Neural cell (in vitro differentiated cells): ENCODE measurements around the gene MICAL2. TPM values are rescaled to one million over a fixed set of nuclear protein-coding genes. Genes with fewer than 3 reads are reported as not detected.

Experiments
- H2AFZ ChIP-seq: fragments of 200-600, 300-800 bp; sonication (generic), shearing (Covaris generic); 2 replicates; pipeline ENCODE4 v1.6.0; 2014; ENCODE audit warnings: low read depth, mild to moderate bottlenecking, antibody characterized with exemption, low read length, moderate library complexity
- H3F3A ChIP-seq: fragments of 200-600 bp; shearing (Covaris generic); 2 replicates; pipeline ENCODE4 v1.6.1; 2016; ENCODE audit warnings: mild to moderate bottlenecking, moderate library complexity, mixed read lengths, antibody characterized with exemption, low read length; ENCODE audit not compliant: insufficient read depth, poor library complexity, severe bottlenecking
- H3K27ac ChIP-seq: fragments of 200-600, 300-800 bp; sonication (generic), shearing (Covaris generic); 2 replicates; pipeline ENCODE4 v1.5.1; 2014; ENCODE audit warnings: mild to moderate bottlenecking, low read length, moderate library complexity
- H3K27me3 ChIP-seq: fragments of 300-800, 200-600 bp; sonication (generic), shearing (Covaris generic); 2 replicates; pipeline ENCODE4 v1.6.0; 2014; ENCODE audit warnings: mild to moderate bottlenecking, low read depth, low read length, moderate library complexity; ENCODE audit not compliant: insufficient read depth
- H3K36me3 ChIP-seq: fragments of 300-800, 200-600 bp; sonication (generic), shearing (Covaris generic); 2 replicates; pipeline ENCODE4 v1.5.1; 2014; ENCODE audit warnings: mild to moderate bottlenecking, antibody characterized with exemption, low read length, moderate library complexity; ENCODE audit not compliant: insufficient read depth
- H3K4me2 ChIP-seq: fragments of 300-800, 200-600 bp; sonication (generic), shearing (Covaris generic); 2 replicates; pipeline ENCODE4 v1.6.0; 2014; ENCODE audit warnings: mild to moderate bottlenecking, low read length
- H3K4me3 ChIP-seq: fragments of 300-800, 200-600 bp; sonication (generic), shearing (Covaris generic); 2 replicates; pipeline ENCODE4 v1.5.1; 2014; ENCODE audit warnings: mild to moderate bottlenecking, low read length, moderate library complexity
- H3K79me2 ChIP-seq: fragments of 200-600 bp; shearing (Covaris generic); replicated peaks from 2 replicates; pipeline ENCODE4 v1.6.0; 2014; ENCODE audit warnings: mild to moderate bottlenecking, low read length, moderate library complexity; ENCODE audit not compliant: insufficient read depth
- H3K9ac ChIP-seq: fragments of 300-800, 200-600 bp; sonication (generic), shearing (Covaris generic); 2 replicates; pipeline ENCODE4 v1.6.1; 2016; ENCODE audit warnings: mild to moderate bottlenecking, low read length, mixed read lengths
- H3K9me2 ChIP-seq: fragments of 200-600 bp; shearing (Covaris generic); 2 replicates; pipeline ENCODE4 v1.6.1; 2016; ENCODE audit warnings: mild to moderate bottlenecking, low read length, mixed read lengths; ENCODE audit not compliant: insufficient read depth
- H3K9me3 ChIP-seq: fragments of 200-600, 300-800 bp; sonication (generic), shearing (Covaris generic); 2 replicates; pipeline ENCODE4 v1.6.1; 2016; ENCODE audit warnings: mild to moderate bottlenecking, mixed run types, low read length, moderate library complexity, mixed read lengths
- H4K20me1 ChIP-seq: fragments of 200-600 bp; shearing (Covaris generic); 2 replicates; pipeline ENCODE4 v1.6.1; 2016; ENCODE audit warnings: mild to moderate bottlenecking, mixed run types; ENCODE audit not compliant: insufficient read depth
- EP300 ChIP-seq: fragments of 450-650 bp; conservative IDR thresholded peaks from 2 replicates; pipeline ENCODE4 v1.6.1; 2014; ENCODE audit warnings: antibody characterized with exemption, mild to moderate bottlenecking, moderate library complexity; ENCODE audit not compliant: poor library complexity, severe bottlenecking
- EZH2 ChIP-seq: fragments of 200-600, 300-800 bp; shearing (Covaris generic), sonication (generic); IDR thresholded peaks from 2 replicates; pipeline ENCODE4 v1.6.1; 2014; ENCODE audit warnings: antibody characterized with exemption, low read length, borderline replicate concordance, mild to moderate bottlenecking; ENCODE audit not compliant: insufficient read depth, poor library complexity, severe bottlenecking
- MXI1 ChIP-seq: fragments of 450-650 bp; conservative IDR thresholded peaks from 2 replicates; pipeline ENCODE4 v1.6.1; 2014; ENCODE audit warnings: antibody characterized with exemption, mild to moderate bottlenecking; ENCODE audit not compliant: poor library complexity, severe bottlenecking
- POLR2AphosphoS5 ChIP-seq: IDR thresholded peaks from 2 replicates; pipeline ENCODE4 v1.6.1; 2012
- RAD21 ChIP-seq: fragments of 450-650 bp; conservative IDR thresholded peaks from 2 replicates; pipeline ENCODE4 v1.6.1; 2014; ENCODE audit warnings: antibody characterized with exemption, mild to moderate bottlenecking, moderate library complexity
- SMC3 ChIP-seq: fragments of 450-650 bp; conservative IDR thresholded peaks from 2 replicates; pipeline ENCODE4 v1.6.1; 2014; ENCODE audit warnings: antibody characterized with exemption, mild to moderate bottlenecking, moderate library complexity; ENCODE audit not compliant: poor library complexity
- TAF1 ChIP-seq: IDR thresholded peaks from 2 replicates; pipeline ENCODE4 v1.6.1; 2012; ENCODE audit warnings: low read depth
- polyA plus RNA-seq: library from polyadenylated mRNA; depleted of rRNA; stranded (reverse); fragments of >200 nt; gene quantifications from 2 replicates; pipeline ENCODE4 v1.2.3, GENCODE V29; 2014
- TF ChIP-seq, protein P1 (sequence below): fragments of 450-650 bp; IDR thresholded peaks from 2 replicates; pipeline ENCODE4 v1.5.1; 2014; ENCODE audit warnings: antibody characterized with exemption, mild to moderate bottlenecking, moderate library complexity; ENCODE audit not compliant: poor library complexity, severe bottlenecking
- TF ChIP-seq, protein P2 (sequence below): IDR thresholded peaks from 2 replicates; pipeline ENCODE4 v1.6.1; 2012; ENCODE audit warnings: borderline replicate concordance

Gene MICAL2
- polyA plus RNA-seq, 1 donor from 2014 or later, result 2.2 TPM

DNA sequence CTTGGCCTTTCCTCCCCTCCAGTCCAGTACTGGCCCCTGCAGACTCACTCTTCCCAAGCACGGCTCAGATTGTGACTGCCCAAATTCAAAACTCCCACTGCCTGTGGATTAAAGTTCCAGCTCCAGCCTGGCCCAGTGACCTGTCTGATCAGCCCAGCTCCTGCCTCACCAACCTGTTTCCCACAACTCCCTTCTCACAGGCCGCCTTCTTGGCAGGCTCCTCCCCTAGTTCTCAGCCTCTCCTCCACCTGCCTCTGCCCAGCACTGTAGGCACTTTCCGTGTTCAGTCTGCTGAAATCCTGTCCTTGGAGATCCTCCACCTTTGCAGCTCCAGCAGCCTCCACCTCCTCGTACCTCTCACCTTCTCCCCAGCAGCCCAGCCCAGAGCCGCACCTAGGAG lies 68.6 kb downstream of the MICAL2 start:
- no peak overlapping the region for H3K4me2 ChIP-seq
- H3F3A ChIP-seq, result no peaks in the 10 kb centered on the region
- H3K9ac ChIP-seq, result no peak overlapping the region
- no peaks in the 10 kb centered on the region for H3K27me3 ChIP-seq
- no peak for TF ChIP-seq SMC3
- H3K9me3 ChIP-seq, result no peaks in the 10 kb centered on the region
- no peak overlapping the region for H3K27ac ChIP-seq
- no peaks in the 10 kb centered on the region for H3K36me3 ChIP-seq
- H3K9me2 ChIP-seq, result no peaks in the 10 kb centered on the region
- H2AFZ ChIP-seq, result no peak overlapping the region
- H3K4me3 ChIP-seq, result no peak overlapping the region
- H4K20me1 ChIP-seq, result no peaks in the 10 kb centered on the region
- no peaks in the 10 kb centered on the region for H3K79me2 ChIP-seq

DNA sequence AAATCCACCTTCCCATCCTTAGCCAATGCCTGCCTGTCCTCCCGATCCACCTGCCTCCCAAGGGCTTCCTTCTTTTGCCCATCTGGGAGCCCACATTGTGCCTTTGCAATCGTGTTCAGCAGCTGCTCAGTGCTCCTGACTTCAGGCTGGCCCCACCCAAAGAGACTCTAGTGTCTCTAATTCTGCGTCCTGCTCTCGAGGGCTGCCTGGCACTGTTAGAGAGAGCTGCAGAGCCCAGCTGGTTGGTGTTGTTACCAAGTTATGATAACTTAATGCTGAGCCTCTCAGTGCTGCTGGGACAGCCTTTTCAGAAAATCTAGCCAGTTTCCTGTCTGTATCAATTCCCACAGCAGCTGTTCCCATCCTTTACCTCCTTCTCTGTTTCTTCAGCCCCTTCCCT lies 69.1 kb downstream of the MICAL2 start:
- H3K9me2 ChIP-seq, result no peaks in the 10 kb centered on the region
- no peaks in the 10 kb centered on the region for H3K79me2 ChIP-seq
- H3K4me3 ChIP-seq, result no peak overlapping the region
- H3F3A ChIP-seq, result no peaks in the 10 kb centered on the region
- H3K27ac ChIP-seq, result no peak overlapping the region
- TF ChIP-seq EP300 (no peak), MXI1 (no peak)
- no peaks in the 10 kb centered on the region for H4K20me1 ChIP-seq
- H2AFZ ChIP-seq, result no peak overlapping the region
- no peaks in the 10 kb centered on the region for H3K27me3 ChIP-seq
- H3K9me3 ChIP-seq, result no peaks in the 10 kb centered on the region
- no peak overlapping the region for H3K9ac ChIP-seq
- no peak overlapping the region for H3K4me2 ChIP-seq
- no peaks in the 10 kb centered on the region for H3K36me3 ChIP-seq

DNA sequence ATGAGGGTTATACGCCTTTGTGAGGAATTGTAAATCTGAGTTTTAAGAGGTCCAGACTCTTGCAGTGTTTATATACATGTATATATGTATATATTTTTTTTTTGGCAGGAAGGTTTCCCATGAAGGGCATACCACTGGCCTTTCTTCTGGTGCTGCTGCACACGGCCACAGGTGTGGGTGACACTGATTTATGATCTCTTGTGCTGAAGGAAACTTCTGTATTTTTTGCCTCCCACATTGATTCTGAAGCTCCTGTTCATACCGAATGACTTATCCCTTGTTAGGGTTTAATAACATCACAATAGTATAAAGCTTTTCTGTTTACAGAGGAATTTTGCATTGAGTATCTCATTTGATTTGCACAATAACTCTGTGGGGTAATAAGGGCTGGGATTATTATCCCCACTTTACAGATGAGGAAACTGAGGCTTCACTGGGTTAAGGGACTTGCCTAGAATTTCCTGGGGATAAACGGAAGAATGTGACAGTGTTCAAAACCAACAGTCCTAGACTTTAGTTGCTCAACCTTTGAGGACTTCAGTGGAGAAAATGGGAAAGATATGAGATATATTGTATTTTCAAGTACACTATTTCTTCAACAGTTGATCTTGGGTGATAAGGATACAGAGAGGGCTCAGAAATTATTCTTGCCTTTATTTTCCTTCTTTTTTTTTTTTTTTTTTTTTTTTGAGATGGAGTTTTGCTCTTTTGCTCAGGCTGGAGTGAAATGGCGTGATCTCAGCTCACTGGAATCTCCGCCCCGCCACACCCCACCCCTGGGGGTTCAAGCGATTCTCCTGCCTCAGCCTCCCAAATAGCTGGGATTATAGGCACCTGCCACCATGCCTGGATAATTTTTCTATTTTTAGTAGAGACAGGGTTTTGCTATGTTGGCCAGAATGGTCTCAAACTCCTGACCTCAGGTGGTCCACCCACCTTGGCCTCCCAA lies 70.1 kb downstream of the MICAL2 start:
- H2AFZ ChIP-seq, result no peak overlapping the region
- TF ChIP-seq, protein P1, sequence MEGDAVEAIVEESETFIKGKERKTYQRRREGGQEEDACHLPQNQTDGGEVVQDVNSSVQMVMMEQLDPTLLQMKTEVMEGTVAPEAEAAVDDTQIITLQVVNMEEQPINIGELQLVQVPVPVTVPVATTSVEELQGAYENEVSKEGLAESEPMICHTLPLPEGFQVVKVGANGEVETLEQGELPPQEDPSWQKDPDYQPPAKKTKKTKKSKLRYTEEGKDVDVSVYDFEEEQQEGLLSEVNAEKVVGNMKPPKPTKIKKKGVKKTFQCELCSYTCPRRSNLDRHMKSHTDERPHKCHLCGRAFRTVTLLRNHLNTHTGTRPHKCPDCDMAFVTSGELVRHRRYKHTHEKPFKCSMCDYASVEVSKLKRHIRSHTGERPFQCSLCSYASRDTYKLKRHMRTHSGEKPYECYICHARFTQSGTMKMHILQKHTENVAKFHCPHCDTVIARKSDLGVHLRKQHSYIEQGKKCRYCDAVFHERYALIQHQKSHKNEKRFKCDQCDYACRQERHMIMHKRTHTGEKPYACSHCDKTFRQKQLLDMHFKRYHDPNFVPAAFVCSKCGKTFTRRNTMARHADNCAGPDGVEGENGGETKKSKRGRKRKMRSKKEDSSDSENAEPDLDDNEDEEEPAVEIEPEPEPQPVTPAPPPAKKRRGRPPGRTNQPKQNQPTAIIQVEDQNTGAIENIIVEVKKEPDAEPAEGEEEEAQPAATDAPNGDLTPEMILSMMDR, result no peak
- TF ChIP-seq POLR2AphosphoS5, result no peak
- no peak for TF ChIP-seq RAD21
- TF ChIP-seq MXI1, result no peak
- no peak for TF ChIP-seq EP300
- TF ChIP-seq, protein P2, sequence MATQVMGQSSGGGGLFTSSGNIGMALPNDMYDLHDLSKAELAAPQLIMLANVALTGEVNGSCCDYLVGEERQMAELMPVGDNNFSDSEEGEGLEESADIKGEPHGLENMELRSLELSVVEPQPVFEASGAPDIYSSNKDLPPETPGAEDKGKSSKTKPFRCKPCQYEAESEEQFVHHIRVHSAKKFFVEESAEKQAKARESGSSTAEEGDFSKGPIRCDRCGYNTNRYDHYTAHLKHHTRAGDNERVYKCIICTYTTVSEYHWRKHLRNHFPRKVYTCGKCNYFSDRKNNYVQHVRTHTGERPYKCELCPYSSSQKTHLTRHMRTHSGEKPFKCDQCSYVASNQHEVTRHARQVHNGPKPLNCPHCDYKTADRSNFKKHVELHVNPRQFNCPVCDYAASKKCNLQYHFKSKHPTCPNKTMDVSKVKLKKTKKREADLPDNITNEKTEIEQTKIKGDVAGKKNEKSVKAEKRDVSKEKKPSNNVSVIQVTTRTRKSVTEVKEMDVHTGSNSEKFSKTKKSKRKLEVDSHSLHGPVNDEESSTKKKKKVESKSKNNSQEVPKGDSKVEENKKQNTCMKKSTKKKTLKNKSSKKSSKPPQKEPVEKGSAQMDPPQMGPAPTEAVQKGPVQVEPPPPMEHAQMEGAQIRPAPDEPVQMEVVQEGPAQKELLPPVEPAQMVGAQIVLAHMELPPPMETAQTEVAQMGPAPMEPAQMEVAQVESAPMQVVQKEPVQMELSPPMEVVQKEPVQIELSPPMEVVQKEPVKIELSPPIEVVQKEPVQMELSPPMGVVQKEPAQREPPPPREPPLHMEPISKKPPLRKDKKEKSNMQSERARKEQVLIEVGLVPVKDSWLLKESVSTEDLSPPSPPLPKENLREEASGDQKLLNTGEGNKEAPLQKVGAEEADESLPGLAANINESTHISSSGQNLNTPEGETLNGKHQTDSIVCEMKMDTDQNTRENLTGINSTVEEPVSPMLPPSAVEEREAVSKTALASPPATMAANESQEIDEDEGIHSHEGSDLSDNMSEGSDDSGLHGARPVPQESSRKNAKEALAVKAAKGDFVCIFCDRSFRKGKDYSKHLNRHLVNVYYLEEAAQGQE, result no peak
- no peak for TF ChIP-seq TAF1
- TF ChIP-seq SMC3, result no peak
- no peak for TF ChIP-seq EZH2
- H3K4me2 ChIP-seq, result no peak overlapping the region
- H3K9me3 ChIP-seq, result no peaks in the 10 kb centered on the region
- H3K27me3 ChIP-seq, result no peaks in the 10 kb centered on the region
- H3K27ac ChIP-seq, result no peak overlapping the region
- H3K36me3 ChIP-seq, result no peaks in the 10 kb centered on the region
- no peak overlapping the region for H3K4me3 ChIP-seq
- H3K9me2 ChIP-seq, result no peaks in the 10 kb centered on the region
- no peaks in the 10 kb centered on the region for H4K20me1 ChIP-seq
- H3F3A ChIP-seq, result no peaks in the 10 kb centered on the region
- no peak overlapping the region for H3K9ac ChIP-seq
- no peaks in the 10 kb centered on the region for H3K79me2 ChIP-seq
